KMS-11 (cell line): ENCODE measurements around the gene FRMD1.

Experiments used
- H2AFZ ChIP-seq: fragments of 200-600 bp; sonication (generic); 2 replicates; pipeline ENCODE4 v1.6.1; 2016; ENCODE audit warnings: antibody characterized with exemption, mixed run types, low read depth
- H3K27ac ChIP-seq: fragments of 200-600 bp; sonication (generic); 2 replicates; pipeline ENCODE4 v1.6.1; 2016; ENCODE audit warnings: mild to moderate bottlenecking, mixed run types
- H3K27me3 ChIP-seq: fragments of 200-600 bp; sonication (generic); 2 replicates; pipeline ENCODE4 v1.6.1; 2017; ENCODE audit warnings: mild to moderate bottlenecking, low read depth, mixed run types, moderate library complexity; ENCODE audit not compliant: insufficient read depth
- H3K36me3 ChIP-seq: fragments of 200-600 bp; sonication (generic); 2 replicates; pipeline ENCODE4 v1.6.1; 2017; ENCODE audit warnings: mild to moderate bottlenecking, mixed run types; ENCODE audit not compliant: insufficient read depth
- H3K4me1 ChIP-seq: fragments of 200-600 bp; sonication (generic); 2 replicates; pipeline ENCODE4 v1.6.1; 2016; ENCODE audit warnings: mild to moderate bottlenecking, low read depth, mixed run types; ENCODE audit not compliant: poor library complexity, severe bottlenecking
- H3K4me2 ChIP-seq: fragments of 200-600 bp; sonication (generic); 2 replicates; pipeline ENCODE4 v1.7.0; 2016; ENCODE audit warnings: mild to moderate bottlenecking, mixed run types
- H3K4me3 ChIP-seq: fragments of 200-600 bp; sonication (generic); IDR thresholded peaks from 2 replicates; pipeline ENCODE4 v1.6.1; 2017; ENCODE audit warnings: low read depth, low read length, mixed read lengths; ENCODE audit not compliant: insufficient read depth
- H3K79me2 ChIP-seq: fragments of 200-600 bp; sonication (generic); 2 replicates; pipeline ENCODE4 v1.6.1; 2016; ENCODE audit warnings: low read depth, mixed run types; ENCODE audit not compliant: insufficient read depth
- H3K9ac ChIP-seq: fragments of 200-600 bp; sonication (generic); 2 replicates; pipeline ENCODE4 v1.6.1; 2016; ENCODE audit warnings: mild to moderate bottlenecking, mixed run types
- H4K20me1 ChIP-seq: fragments of 200-600 bp; sonication (generic); 2 replicates; pipeline ENCODE4 v1.6.1; 2016; ENCODE audit warnings: mild to moderate bottlenecking, mixed run types; ENCODE audit not compliant: insufficient read depth
- TF ChIP-seq, protein P1 (sequence below): fragments of 200-600 bp; sonication (generic); conservative IDR thresholded peaks from 2 replicates; pipeline ENCODE4 v1.6.1; 2017; ENCODE audit warnings: low read depth, mild to moderate bottlenecking, antibody characterized with exemption, low read length, moderate library complexity, mixed read lengths

Gene FRMD1

DNA sequence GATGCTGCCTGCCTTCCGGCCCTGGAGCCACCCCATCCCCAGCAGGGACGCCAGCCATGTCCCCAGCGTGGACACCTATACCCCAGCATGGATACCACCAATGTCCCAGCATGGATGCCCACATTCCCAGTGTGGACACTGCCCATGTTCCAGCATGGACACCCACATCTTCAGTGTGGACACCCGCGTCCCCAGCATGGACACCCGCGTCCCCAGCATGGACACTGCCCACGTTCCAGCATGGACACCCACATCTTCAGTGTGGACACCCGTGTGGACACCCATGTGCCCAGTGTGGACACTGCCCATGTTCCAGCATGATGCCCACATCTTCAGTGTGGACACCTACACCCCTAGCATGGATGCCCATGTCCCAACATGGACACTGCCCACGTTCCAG is 7.1 kb upstream of the FRMD1 start:
- H3K4me1 ChIP-seq, result no peaks in the 10 kb centered on the region
- no peaks in the 10 kb centered on the region for H3K79me2 ChIP-seq
- H3K4me3 ChIP-seq, result no peak overlapping the region
- H3K4me2 ChIP-seq, result no peak overlapping the region
- H3K9ac ChIP-seq, result no peak overlapping the region
- no peaks in the 10 kb centered on the region for H4K20me1 ChIP-seq
- H2AFZ ChIP-seq, result no peak overlapping the region
- peaks cover 16% of the 10 kb centered on the region; the same call in 1 of the 2 replicates for H3K27me3 ChIP-seq
- H3K36me3 ChIP-seq, result no peaks in the 10 kb centered on the region
- TF ChIP-seq, protein P1, sequence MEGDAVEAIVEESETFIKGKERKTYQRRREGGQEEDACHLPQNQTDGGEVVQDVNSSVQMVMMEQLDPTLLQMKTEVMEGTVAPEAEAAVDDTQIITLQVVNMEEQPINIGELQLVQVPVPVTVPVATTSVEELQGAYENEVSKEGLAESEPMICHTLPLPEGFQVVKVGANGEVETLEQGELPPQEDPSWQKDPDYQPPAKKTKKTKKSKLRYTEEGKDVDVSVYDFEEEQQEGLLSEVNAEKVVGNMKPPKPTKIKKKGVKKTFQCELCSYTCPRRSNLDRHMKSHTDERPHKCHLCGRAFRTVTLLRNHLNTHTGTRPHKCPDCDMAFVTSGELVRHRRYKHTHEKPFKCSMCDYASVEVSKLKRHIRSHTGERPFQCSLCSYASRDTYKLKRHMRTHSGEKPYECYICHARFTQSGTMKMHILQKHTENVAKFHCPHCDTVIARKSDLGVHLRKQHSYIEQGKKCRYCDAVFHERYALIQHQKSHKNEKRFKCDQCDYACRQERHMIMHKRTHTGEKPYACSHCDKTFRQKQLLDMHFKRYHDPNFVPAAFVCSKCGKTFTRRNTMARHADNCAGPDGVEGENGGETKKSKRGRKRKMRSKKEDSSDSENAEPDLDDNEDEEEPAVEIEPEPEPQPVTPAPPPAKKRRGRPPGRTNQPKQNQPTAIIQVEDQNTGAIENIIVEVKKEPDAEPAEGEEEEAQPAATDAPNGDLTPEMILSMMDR, result no peak
- no peak overlapping the region for H3K27ac ChIP-seq

DNA sequence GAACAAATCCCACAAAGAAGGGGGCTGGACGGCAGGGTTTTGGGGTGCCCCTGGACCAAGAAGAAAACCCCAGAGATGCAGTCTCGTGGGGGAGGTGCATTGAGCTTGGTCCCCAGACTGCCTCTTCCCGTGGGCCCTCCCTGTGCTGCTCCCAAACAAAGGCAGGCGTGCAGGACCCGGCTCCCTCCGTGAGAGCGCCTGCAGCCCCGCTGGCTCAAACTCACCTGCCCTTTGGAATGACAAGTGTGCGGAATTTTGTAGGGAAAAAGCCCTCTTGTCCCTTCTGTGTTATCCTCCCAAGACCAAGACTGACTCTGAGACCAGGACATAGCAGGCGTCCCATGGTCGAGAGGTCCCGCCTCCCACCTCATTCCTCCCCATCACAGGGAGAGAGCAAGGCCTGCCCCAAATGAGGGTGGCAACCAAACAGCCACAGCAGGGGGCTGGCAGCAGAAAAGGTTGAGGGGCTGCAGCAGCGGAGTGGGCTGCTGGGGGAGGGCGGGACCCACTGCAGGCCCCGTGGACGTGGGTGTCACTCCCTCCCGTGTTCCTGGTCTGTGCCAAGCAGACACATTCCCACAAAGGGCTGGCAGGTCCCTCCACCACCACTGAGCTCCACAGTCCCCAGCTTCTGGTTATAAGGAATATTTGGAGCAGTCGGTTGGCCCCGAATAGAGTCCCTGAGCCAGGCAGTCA is 5.6 kb upstream of the FRMD1 start:
- no peak overlapping the region for H2AFZ ChIP-seq
- H3K36me3 ChIP-seq, result no peaks in the 10 kb centered on the region
- H3K4me3 ChIP-seq, result no peak overlapping the region
- TF ChIP-seq, protein P1, result no peak
- no peaks in the 10 kb centered on the region for H3K79me2 ChIP-seq
- H3K4me2 ChIP-seq, result no peak overlapping the region
- H3K4me1 ChIP-seq, result no peaks in the 10 kb centered on the region
- H4K20me1 ChIP-seq, result no peaks in the 10 kb centered on the region
- H3K27me3 ChIP-seq, result peaks cover 12% of the 10 kb centered on the region; the same call in 1 of the 2 replicates
- no peak overlapping the region for H3K9ac ChIP-seq
- H3K27ac ChIP-seq, result no peak overlapping the region

DNA sequence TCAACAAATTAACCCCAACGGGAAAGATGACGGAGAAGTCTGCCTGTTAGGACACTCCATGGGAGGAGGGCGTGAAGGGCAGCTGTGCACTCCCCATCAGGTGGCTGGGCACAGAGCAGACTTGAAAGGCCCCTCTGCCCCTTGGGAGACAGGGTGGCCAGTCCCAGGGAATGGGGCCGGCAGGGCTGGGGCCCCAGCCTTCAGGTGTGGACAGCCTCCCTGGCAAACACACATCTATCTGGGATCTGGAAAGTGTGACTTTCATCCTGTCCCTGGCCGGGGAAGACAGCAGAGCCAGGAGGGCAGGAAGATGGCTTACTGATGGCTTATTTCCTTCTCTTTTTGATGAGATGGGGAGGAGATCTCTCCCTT is 4.5 kb upstream of the FRMD1 start:
- H3K27ac ChIP-seq, result no peak overlapping the region
- no peaks in the 10 kb centered on the region for H3K79me2 ChIP-seq
- peaks cover 12% of the 10 kb centered on the region; the same call in 1 of the 2 replicates for H3K27me3 ChIP-seq
- H2AFZ ChIP-seq, result no peak overlapping the region
- no peaks in the 10 kb centered on the region for H3K4me1 ChIP-seq
- TF ChIP-seq, protein P1, result no peak
- H3K4me3 ChIP-seq, result no peak overlapping the region
- H4K20me1 ChIP-seq, result no peaks in the 10 kb centered on the region
- H3K4me2 ChIP-seq, result no peak overlapping the region
- H3K36me3 ChIP-seq, result no peaks in the 10 kb centered on the region
- H3K9ac ChIP-seq, result no peak overlapping the region

DNA sequence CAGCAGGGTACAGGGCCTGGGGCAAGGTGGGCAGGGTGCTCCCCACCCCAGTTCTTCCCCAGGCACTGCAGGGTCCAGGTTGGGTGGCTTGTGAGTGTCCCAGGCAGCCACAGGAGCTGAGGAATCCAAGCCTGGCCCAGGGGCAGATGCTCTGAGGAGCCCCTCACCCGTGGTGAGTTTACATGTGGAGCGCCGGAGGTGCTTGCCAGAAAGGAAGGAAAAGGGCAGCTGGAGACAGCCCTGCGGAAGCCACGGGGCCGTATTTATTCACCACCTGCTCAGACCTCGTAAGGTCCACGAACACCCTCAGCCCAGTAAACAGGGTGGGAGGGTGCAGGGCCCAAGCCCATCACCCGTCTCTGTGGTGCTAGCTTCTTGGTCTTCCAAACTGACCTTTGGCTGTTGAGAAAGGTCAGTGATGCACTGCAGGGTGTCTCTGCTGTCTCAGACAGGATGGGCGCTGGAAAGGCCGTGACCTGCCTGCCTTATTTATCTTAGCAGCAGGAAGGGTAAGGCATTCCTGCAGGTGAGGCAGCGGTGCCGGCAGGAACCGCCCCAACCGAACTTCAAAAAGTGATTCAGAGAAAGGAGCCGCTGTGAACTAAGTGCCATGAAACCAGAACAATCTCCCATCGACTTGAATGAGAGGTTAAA is 4.0 kb upstream of the FRMD1 start:
- no peaks in the 10 kb centered on the region for H3K4me1 ChIP-seq
- H3K27ac ChIP-seq, result no peak overlapping the region
- no peak overlapping the region for H3K4me2 ChIP-seq
- H3K27me3 ChIP-seq, result peaks cover 9% of the 10 kb centered on the region; the same call in 1 of the 2 replicates
- H3K36me3 ChIP-seq, result no peaks in the 10 kb centered on the region
- H2AFZ ChIP-seq, result no peak overlapping the region
- TF ChIP-seq, protein P1, result no peak
- H3K9ac ChIP-seq, result no peak overlapping the region
- no peaks in the 10 kb centered on the region for H4K20me1 ChIP-seq
- no peaks in the 10 kb centered on the region for H3K79me2 ChIP-seq
- H3K4me3 ChIP-seq, result no peak overlapping the region
